Aorta (tissue), 5 donors: ENCODE data around the gene FRMPD2. TPM values are rescaled to one million over a fixed set of nuclear protein-coding genes. Genes with fewer than 3 reads are reported as not detected.
A peak's percentile ranks its signal among the peaks of the same experiment; 100 is the strongest.

Experiments
- ATAC-seq: fragments of 200-7000 bp; cut with Tn5 transposase; one replicate; pipeline ENCODE4 v1.9.1; 2022; ENCODE audit warnings: moderate library complexity; ENCODE audit not compliant: low FRiP score
- DNase-seq, 2 donors: peaks; one replicate each; pipeline ENCODE4 v3.0.0-alpha.2; 2020
- H3K27ac ChIP-seq, 2 donors: one replicate each; pipeline ENCODE4 v1.5.1; 2013; ENCODE audit warnings: low read length in 2 of 2, mild to moderate bottlenecking in 2 of 2, moderate library complexity in 2 of 2, control low read depth in 1 of 2, inconsistent platforms in 1 of 2, low read depth in 1 of 2
- H3K27me3 ChIP-seq, 2 donors: one replicate each; pipeline ENCODE4 v1.6.1; 2013; ENCODE audit warnings: control low read depth in 1 of 2, low read length in 1 of 2, mild to moderate bottlenecking in 1 of 2, moderate library complexity in 1 of 2; ENCODE audit not compliant: insufficient read depth in 2 of 2, control insufficient read depth in 1 of 2
- H3K36me3 ChIP-seq, 2 donors: one replicate each; pipeline ENCODE4 v1.6.1; 2013; ENCODE audit warnings: control low read depth in 1 of 2, low read length in 1 of 2, mild to moderate bottlenecking in 1 of 2; ENCODE audit not compliant: insufficient read depth in 2 of 2, control insufficient read depth in 1 of 2
- H3K4me1 ChIP-seq, 2 donors: one replicate each; pipeline ENCODE4 v1.6.1; 2013; ENCODE audit warnings: low read length in 2 of 2, control low read depth in 1 of 2, mild to moderate bottlenecking in 1 of 2, moderate library complexity in 1 of 2; ENCODE audit not compliant: insufficient read depth in 2 of 2, control insufficient read depth in 1 of 2
- H3K4me3 ChIP-seq, 2 donors: one replicate each; pipeline ENCODE4 v1.5.1; 2013; ENCODE audit warnings: low read length in 2 of 2, control low read depth in 1 of 2, mild to moderate bottlenecking in 1 of 2
- H3K9me3 ChIP-seq: one replicate; pipeline ENCODE4 v1.6.1; 2013; ENCODE audit warnings: mild to moderate bottlenecking, low read length; ENCODE audit not compliant: control insufficient read depth
- WGBS, 2 donors: extraction: QIAGEN DNeasy Blood & Tissue Kit; methylation state at CpG; one replicate each; pipeline ENCODE4 v1.1.7; 2013; 5-methylcytosine and 5-hydroxymethylcytosine counted together
- intact Hi-C, 2 donors: fragments of 100-400 bp; cut with DNase I; formaldehyde crosslinking; loops; one replicate each; pipeline versions ENCODE4 v1.14.2 to v1.15.0; 2022
- polyA plus RNA-seq, 2 donors: library from polyadenylated mRNA; stranded (reverse); fragments of 200-250 nt; gene quantifications; one replicate each; pipeline ENCODE4 v1.2.3, GENCODE V29; 2013
- total RNA-seq, 2 donors: library from RNA; stranded (reverse); fragmentation: NEBNext Ultra II Directional; extraction: Animal tissue kit (Norgen Biotek cat#: 25700); gene quantifications; one replicate each; pipeline ENCODE4 v1.2.1, GENCODE V29; 2021
- donor health status: healthy with polysubstance abuse.
- donor health status: Bipolar disorder and iron deficiency.
- donor health status: DM: no; HTN: no; CAD: no.
- donor health status: DM: no; HTN: no; CAD: no.
- donor health status: DM: yes; HTN: yes; CAD: no.

The FRMPD2 gene
- total and polyA plus RNA-seq, 4 donors = not detected

DNA sequence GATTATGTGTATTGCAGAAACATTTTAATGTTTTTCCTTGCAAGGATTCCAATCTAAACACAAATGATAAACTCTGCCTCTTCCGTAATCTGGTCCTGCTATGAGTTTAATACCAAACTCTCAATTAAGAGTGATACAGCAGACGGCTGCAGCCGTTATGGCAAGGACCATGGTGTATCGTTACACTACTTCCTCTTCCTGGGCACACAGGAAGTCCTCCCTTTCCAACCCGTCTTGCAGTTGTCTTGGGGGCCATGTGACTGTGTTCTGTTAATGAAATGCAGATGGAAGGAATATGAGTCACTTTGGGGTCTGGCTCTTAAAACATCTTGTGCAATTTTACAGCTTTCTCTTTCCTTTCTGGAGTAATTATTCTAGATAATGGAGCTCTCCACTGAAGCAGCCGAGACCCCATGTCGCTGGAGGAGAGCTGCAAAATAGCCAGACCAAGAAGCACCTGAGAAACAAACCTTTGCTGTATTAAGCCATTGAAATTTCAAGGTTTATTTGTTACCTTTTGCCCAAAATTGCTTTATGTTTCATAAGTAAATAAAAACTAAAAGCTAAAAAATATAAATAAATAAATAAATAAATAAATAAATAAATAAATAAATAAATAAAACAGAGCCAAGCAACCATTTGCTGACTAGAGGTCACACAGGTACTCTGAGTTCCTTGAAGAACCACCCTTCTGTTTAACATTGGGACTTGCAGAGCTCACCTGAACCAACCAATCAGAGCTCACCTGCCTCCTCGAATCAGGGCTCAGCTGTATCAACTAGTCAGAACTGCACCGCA is 74.7 kb downstream of the FRMPD2 start:
- no peaks in the 10 kb centered on the region for H3K9me3 ChIP-seq
- no peaks in the 10 kb centered on the region for H3K4me1 ChIP-seq
- H3K27me3 ChIP-seq = no peaks in the 10 kb centered on the region
- no peak overlapping the region for H3K4me3 ChIP-seq
- no peak for DNase-seq
- no peak overlapping the region for H3K27ac ChIP-seq
- intact Hi-C loops = no loop called here
- ATAC-seq = peak; percentile 59
- 74 to 76% methylated on average over 9 of the region's 9 CpGs for WGBS, 2 donors
- no peaks in the 10 kb centered on the region for H3K36me3 ChIP-seq

DNA sequence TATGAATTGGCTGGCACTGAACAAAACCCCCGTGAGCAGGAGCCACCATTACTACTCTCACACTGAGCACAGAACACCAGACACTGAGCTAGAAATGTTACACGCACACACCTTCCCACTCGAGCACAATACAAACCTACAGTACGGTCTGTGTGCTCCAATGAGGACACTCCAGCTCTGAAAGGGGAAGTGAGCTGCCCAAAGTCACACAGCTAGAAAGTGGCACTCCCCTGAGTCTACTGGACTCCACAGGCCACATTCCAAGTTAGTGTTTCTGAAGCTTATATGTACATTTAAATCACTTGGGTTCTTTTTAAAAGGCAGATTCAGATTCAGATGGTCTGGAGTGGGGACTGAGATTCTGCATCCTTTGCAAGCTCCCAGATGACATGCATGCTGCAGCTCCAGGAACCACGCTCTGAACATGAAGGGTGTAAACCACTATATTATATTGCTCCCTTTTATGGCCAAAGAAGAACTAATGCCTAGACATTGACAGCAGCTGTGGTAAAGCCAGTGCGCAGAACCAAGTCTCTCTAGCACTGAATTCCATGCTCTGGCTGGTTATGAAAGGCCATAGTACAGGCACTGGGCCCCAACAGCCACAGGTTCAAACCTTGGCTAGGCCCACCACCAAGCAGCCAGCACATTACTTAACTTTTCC is 77.1 kb downstream of the FRMPD2 start:
- Histone ChIP-seq H3K27me3 (no peaks in the 10 kb centered on the region), H3K36me3 (no peaks in the 10 kb centered on the region), H3K4me3 (no peak overlapping the region), H3K4me1 (no peaks in the 10 kb centered on the region), H3K27ac (no peak overlapping the region), H3K9me3 (no peaks in the 10 kb centered on the region)
- DNase-seq (no peak), ATAC-seq (no peak)
- 80 to 82% methylated on average over 6 of the region's 6 CpGs for WGBS, 2 donors
- intact Hi-C loops = no loop called here

DNA sequence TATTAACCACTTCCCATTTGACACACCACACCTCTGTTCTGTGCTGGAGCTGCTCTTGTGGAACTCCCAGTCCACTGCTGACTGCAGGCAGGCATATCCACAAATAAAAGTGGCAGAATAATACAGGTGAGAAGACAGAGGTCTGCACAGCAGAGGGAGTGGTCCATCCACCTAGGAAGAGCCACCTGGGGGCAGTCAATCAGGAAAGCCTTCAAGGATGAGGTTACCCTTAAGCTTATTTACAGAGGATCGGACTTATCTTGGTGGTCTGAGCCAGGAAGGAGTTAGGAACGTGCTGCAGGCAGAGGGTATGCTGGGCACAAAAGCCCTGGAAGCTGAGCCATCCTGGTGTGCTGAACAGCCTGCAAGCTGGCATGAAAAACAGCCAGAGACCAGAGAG is 78.7 kb downstream of the FRMPD2 start:
- intact Hi-C loops = no loop called here
- ATAC-seq = no peak
- 59 to 64% methylated on average over 2 of the region's 2 CpGs for WGBS, 2 donors

GRCh38 chr10:48194830-48195229 is 79.7 kb downstream of the FRMPD2 start:
- Histone ChIP-seq H3K4me1 (no peaks in the 10 kb centered on the region), H3K27ac (no peak overlapping the region), H3K36me3 (no peaks in the 10 kb centered on the region), H3K27me3 (no peaks in the 10 kb centered on the region), H3K4me3 (no peak overlapping the region), H3K9me3 (no peaks in the 10 kb centered on the region)
- DNase-seq = no peak
- WGBS, 2 donors = 75 to 76% methylated on average over 1 of the region's 1 CpG
- intact Hi-C loops = no loop called here
- ATAC-seq = no peak

More for the DNA sequence above, 78.7 kb downstream of the FRMPD2 start:
- no peaks in the 10 kb centered on the region for H3K36me3 ChIP-seq
- no peaks in the 10 kb centered on the region for H3K27me3 ChIP-seq
- H3K4me3 ChIP-seq = no peak overlapping the region
- no peaks in the 10 kb centered on the region for H3K4me1 ChIP-seq
- H3K27ac ChIP-seq = no peak overlapping the region
- H3K9me3 ChIP-seq = no peaks in the 10 kb centered on the region
- DNase-seq = no peak

DNA sequence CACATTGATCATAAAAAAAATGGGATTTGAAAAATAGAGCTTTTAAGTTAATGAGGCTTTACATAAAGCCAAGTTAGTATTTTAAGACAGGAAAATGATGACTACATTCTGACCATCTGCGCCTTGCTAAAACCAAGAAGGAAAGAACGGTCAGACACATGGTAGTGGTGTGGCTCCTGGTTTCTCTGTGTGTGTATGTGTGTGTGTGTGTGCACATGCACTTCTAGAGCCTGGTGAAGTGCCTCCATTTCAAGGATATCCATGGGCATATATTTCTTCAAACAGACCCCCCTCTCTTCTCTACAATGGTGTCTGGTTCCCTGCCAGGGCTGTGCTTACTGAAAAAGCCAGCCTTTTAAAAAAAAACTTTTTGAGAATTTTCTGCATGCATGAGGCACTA is 80.9 kb downstream of the FRMPD2 start:
- Histone ChIP-seq H3K4me3 (no peak overlapping the region), H3K27ac (no peak overlapping the region), H3K27me3 (no peaks in the 10 kb centered on the region), H3K36me3 (no peaks in the 10 kb centered on the region), H3K4me1 (no peaks in the 10 kb centered on the region), H3K9me3 (no peaks in the 10 kb centered on the region)
- 83 to 90% methylated on average over 2 of the region's 2 CpGs for WGBS, 2 donors
- intact Hi-C loops = no loop called here
- no peak for ATAC-seq
- no peak for DNase-seq

DNA sequence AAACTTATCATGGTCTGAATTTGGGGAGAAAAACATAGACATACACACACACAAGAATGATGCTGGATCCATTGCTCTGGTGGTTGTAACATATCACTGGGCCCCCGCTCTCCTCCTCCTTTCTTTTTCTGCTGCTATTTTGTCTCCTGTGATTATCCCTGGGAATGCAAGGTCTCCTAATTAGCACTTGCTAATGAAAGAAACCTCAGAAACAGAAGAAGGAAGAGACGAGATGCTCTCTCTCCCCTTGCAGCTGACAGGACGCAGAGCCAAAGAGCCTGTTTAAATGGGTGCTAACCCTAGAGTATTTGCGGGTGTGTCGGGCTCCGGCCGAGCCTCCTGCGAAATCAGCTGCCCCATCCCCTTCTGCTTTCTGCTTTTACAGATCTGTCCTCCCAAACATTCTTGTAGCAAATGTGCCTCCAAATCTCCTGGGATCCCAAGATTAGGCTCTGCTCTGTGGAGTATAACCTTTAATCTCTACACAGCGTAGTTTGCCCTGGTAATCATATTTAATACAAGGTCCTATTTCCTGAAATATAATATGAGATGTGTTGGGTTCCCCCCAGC is 81.5 kb downstream of the FRMPD2 start:
- WGBS, 2 donors = 69 to 70% methylated on average over 9 of the region's 9 CpGs
- Histone ChIP-seq H3K4me3 (no peak overlapping the region), H3K4me1 (no peaks in the 10 kb centered on the region), H3K27me3 (no peaks in the 10 kb centered on the region), H3K27ac (no peak overlapping the region), H3K9me3 (no peaks in the 10 kb centered on the region), H3K36me3 (no peaks in the 10 kb centered on the region)
- ATAC-seq (no peak), DNase-seq (no peak)
- intact Hi-C loops = no loop called here

- DNase-seq = no peak
- no peak overlapping the region for H3K4me3 ChIP-seq
- no peak overlapping the region for H3K27ac ChIP-seq
- no peaks in the 10 kb centered on the region for H3K4me1 ChIP-seq
- no peaks in the 10 kb centered on the region for H3K9me3 ChIP-seq
- intact Hi-C loops = no loop called here
- H3K27me3 ChIP-seq = no peaks in the 10 kb centered on the region
- no peaks in the 10 kb centered on the region for H3K36me3 ChIP-seq
- no peak for ATAC-seq
- WGBS, 2 donors = 67 to 75% methylated on average over 10 of the region's 10 CpGs
These were observed 86.6 kb downstream of the FRMPD2 start for GRCh38 chr10:48187713-48188485.

GRCh38 chr10:48187126-48187525 is 87.4 kb downstream of the FRMPD2 start:
- peak; percentile 16 for ATAC-seq
- DNase-seq = no peak
- Histone ChIP-seq H3K27me3 (no peaks in the 10 kb centered on the region), H3K36me3 (no peaks in the 10 kb centered on the region), H3K4me1 (no peaks in the 10 kb centered on the region), H3K9me3 (no peaks in the 10 kb centered on the region), H3K4me3 (no peak overlapping the region), H3K27ac (no peak overlapping the region)
- 90 to 95% methylated on average over 7 of the region's 7 CpGs for WGBS, 2 donors
- intact Hi-C loops = no loop called here
